ENCODE results near the gene MFSD1.

GRCh38 chr3:158794936-158795518, 6.8 kb upstream of the MFSD1 start:
- TF ChIP-seq CTCF (IDR thresholded peaks at IDR 0.05), result peak; percentile 39 to 54 (median 53)
- TF ChIP-seq POLR2A (IDR thresholded peaks at IDR 0.05), result no peak
- no peak for TF ChIP-seq EP300 (IDR thresholded peaks at IDR 0.05; ENCODE audit: low read depth)
- TF ChIP-seq POLR2AphosphoS5 (IDR thresholded peaks at IDR 0.05), result no peak

Measured in transverse colon (tissue), 4 donors.